Stimulated activated CD8-positive, alpha-beta memory T cell treated with anti-CD3 and anti-CD28 coated beads, Interleukin-15, amount 100 ng/mL, for 1 hour (primary cell): ENCODE measurements around the gene PJA2.
"Not testable (repeated sequence)": the region's sequence is repeated elsewhere in the genome, so short reads cannot be mapped to it uniquely, and the experiment has no call there.

Experiments used
- DNase-seq: peaks from one replicate; pipeline ENCODE4 v3.0.0-alpha.2; 2020; ENCODE audit warnings: low read depth

PJA2 gene

GRCh38 chr5:109307456-109307855 is 102.3 kb downstream of the PJA2 start:
- no peak for DNase-seq

- DNase-seq: no peak
Measured at GRCh38 chr5:109305352-109305751, 104.4 kb downstream of the PJA2 start.

DNA sequence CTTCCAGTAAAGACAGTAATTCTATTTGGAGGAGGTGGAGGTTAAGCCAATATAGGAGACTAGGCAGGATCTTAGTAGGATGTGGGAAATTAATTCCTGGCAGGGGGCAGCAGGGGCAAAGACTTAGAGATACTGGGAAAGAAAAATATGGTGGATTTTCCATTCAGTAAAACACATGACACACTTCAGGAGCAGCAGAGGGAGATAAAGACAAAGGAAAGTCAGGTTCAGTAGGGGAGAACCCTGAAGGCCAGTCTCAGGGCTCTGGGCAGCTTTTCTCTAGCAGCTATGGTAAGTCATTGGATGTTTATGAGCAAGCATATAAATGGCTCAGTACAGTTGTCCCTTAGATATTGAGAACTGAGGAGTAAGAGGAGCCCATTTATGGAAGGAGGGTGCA is 105.5 kb downstream of the PJA2 start:
- DNase-seq: no peak

GRCh38 chr5:109300367-109300766 is 109.4 kb downstream of the PJA2 start:
- no peak for DNase-seq

DNA sequence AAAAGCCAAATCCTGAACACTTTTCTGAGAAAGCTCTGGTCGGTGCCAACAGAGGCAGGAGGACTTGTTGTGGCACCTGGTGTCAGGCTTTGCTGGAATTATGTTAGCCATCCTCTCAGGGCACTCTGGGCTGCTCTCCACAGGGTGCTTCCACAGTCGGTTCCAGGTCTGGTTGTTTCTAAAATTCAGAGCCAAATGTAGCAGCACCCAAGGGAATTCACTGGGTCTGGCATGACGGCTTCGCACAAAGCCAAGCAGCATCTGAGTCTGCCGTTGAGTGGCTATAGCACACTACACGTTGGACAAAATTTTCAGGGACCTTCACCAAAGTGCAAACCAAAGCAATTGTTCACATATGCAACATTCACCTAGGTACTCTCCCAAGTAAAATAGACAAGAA is 110.2 kb downstream of the PJA2 start:
- DNase-seq: no peak

GRCh38 chr5:109298794-109299193 is 111.0 kb downstream of the PJA2 start:
- DNase-seq: no peak

DNA sequence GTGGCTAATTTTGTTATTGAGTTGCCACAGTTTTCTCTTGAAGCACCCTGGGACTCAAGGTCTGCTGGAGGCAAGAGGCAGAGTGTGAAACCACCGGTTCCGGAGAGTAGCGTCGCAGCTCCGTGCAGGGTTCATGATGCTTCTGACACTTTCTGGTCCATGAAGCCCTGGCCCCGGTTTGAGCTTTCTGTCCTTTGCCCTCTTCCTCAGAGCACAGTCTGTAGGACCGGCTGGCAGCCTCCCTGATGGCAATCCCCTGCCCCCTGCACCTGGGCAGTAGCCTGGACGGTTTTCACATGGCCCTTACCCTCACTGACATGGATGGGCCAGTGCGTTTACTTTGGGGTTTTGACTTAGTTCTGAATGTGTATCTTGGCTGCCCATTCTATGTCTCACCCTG is 111.9 kb downstream of the PJA2 start:
- no peak for DNase-seq

DNA sequence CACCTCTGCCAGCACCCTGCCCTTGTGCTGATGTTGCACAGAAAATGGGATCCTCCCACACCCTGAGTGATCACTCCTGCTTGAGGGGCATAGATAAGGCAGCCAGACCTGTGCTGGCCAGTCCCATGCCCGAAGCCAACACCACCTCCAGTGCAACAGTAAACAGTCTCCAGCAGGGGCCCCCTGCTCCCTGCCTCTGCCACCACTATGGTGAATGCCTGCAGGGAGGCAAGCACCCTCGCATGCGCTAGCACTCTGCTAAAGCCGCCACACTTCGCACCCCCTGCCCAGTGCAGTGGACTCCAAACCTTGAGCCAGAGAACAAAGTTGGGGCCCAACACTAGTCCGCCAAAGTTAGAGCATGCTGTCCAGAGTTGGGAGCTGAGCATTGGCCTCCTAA is 118.7 kb downstream of the PJA2 start:
- DNase-seq: no peak

- no peak for DNase-seq
Measured at GRCh38 chr5:109290231-109290630, 119.5 kb downstream of the PJA2 start.

- DNase-seq: not testable (repeated sequence)
Measured at GRCh38 chr5:109286628-109287027, 123.1 kb downstream of the PJA2 start.
